Measurements from ENCODE around the gene NPIPB8. TPM values are rescaled to one million over a fixed set of nuclear protein-coding genes. Genes with fewer than 3 reads are reported as not detected.
"Not testable (repeated sequence)": the region's sequence is repeated elsewhere in the genome, so short reads cannot be mapped to it uniquely, and the experiment has no call there.

Gene NPIPB8
- total and polyA plus RNA-seq, 9 of the 15 experiments (the other 6 are each of a cell fraction or from before 2014, with no cell fraction given), result 0.16 TPM; not detected in 8

DNA sequence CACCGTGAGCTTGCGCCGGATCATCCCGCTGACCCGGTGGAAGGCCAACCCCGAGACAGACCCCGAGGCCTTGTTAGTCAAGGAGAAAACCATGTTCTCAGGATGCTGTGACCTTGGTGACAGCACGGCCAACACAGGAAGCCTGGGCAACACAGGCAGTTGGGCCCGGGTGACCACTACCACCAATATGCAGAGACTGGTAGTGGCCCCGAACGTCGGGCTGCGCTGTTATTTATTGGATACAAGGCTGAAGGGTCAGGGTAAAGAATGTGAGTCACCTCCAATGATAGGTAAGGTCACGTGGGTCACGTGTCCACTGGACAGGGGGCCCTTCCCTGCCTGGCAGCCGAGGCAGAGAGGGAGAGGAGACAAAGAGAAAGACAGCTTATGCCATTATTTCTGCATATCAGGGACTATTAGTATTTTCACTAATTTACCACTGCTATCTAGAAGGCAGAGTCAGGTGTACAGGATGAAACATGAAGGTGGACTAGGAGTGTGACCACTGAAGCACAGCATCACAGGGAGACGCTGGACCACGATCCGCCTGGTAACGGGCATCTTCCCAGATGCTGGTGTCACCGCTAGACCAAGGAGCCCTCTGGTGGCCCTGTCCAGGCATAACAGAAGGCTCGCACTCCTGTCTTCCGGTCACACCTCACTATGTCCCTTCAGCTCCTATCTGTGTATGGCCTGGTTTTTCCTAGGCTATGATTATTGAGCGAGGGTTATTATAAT is 22.2 kb upstream of the NPIPB8 start (continued):
- TF ChIP-seq RCOR1 (IDR thresholded peaks at IDR 0.05; ENCODE audit: borderline replicate concordance in 1 of 2, low read depth in 2 of 2, low read length in 2 of 2) (0 out of 4 replicates have a peak, but pooled peaks of 1 of the 2 experiments have one; percentile 48), ETV5 (CRISPR knock-in tag; IDR thresholded peaks at IDR 0.05; ENCODE audit: low read depth) (peak; percentile 65), ATF7 (IDR thresholded peaks at IDR 0.05) (peak; percentile 25; the same call in 1 of the 2 replicates), RFX1 (IDR thresholded peaks at IDR 0.05) (0 out of 2 replicates have a peak, but pooled peaks have one; percentile 20), GABPA (tag; conservative IDR thresholded peaks at IDR 0.05; ENCODE audit: low read depth) (peak; percentile 24; the same call in 1 of the 2 replicates), STAG1 (CRISPR knock-in tag; IDR thresholded peaks at IDR 0.05; ENCODE audit: borderline replicate concordance) (peak; percentile 49; the same call in 1 of the 2 replicates), ETV1 (tag; conservative IDR thresholded peaks at IDR 0.05; ENCODE audit: low read depth) (peak; percentile 79)
- TF ChIP-seq, protein P1, sequence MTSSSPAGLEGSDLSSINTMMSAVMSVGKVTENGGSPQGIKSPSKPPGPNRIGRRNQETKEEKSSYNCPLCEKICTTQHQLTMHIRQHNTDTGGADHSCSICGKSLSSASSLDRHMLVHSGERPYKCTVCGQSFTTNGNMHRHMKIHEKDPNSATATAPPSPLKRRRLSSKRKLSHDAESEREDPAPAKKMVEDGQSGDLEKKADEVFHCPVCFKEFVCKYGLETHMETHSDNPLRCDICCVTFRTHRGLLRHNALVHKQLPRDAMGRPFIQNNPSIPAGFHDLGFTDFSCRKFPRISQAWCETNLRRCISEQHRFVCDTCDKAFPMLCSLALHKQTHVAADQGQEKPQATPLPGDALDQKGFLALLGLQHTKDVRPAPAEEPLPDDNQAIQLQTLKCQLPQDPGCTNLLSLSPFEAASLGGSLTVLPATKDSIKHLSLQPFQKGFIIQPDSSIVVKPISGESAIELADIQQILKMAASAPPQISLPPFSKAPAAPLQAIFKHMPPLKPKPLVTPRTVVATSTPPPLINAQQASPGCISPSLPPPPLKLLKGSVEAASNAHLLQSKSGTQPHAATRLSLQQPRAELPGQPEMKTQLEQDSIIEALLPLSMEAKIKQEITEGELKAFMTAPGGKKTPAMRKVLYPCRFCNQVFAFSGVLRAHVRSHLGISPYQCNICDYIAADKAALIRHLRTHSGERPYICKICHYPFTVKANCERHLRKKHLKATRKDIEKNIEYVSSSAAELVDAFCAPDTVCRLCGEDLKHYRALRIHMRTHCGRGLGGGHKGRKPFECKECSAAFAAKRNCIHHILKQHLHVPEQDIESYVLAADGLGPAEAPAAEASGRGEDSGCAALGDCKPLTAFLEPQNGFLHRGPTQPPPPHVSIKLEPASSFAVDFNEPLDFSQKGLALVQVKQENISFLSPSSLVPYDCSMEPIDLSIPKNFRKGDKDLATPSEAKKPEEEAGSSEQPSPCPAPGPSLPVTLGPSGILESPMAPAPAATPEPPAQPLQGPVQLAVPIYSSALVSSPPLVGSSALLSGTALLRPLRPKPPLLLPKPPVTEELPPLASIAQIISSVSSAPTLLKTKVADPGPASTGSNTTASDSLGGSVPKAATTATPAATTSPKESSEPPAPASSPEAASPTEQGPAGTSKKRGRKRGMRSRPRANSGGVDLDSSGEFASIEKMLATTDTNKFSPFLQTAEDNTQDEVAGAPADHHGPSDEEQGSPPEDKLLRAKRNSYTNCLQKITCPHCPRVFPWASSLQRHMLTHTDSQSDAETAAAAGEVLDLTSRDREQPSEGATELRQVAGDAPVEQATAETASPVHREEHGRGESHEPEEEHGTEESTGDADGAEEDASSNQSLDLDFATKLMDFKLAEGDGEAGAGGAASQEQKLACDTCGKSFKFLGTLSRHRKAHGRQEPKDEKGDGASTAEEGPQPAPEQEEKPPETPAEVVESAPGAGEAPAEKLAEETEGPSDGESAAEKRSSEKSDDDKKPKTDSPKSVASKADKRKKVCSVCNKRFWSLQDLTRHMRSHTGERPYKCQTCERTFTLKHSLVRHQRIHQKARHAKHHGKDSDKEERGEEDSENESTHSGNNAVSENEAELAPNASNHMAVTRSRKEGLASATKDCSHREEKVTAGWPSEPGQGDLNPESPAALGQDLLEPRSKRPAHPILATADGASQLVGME (CRISPR knock-in tag; IDR thresholded peaks at IDR 0.05), result peak; percentile 84; the same call in 1 of the 2 replicates
- TF ChIP-seq, protein P2, sequence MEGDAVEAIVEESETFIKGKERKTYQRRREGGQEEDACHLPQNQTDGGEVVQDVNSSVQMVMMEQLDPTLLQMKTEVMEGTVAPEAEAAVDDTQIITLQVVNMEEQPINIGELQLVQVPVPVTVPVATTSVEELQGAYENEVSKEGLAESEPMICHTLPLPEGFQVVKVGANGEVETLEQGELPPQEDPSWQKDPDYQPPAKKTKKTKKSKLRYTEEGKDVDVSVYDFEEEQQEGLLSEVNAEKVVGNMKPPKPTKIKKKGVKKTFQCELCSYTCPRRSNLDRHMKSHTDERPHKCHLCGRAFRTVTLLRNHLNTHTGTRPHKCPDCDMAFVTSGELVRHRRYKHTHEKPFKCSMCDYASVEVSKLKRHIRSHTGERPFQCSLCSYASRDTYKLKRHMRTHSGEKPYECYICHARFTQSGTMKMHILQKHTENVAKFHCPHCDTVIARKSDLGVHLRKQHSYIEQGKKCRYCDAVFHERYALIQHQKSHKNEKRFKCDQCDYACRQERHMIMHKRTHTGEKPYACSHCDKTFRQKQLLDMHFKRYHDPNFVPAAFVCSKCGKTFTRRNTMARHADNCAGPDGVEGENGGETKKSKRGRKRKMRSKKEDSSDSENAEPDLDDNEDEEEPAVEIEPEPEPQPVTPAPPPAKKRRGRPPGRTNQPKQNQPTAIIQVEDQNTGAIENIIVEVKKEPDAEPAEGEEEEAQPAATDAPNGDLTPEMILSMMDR (IDR thresholded peaks at IDR 0.05 in 2 of 3, conservative IDR thresholded peaks at IDR 0.05 in 1 of 3; ENCODE audit: insufficient read depth in 2 of 3, low read depth in 1 of 3, low read length in 3 of 3), result peak; percentile 60 to 70 (median 64)

DNA sequence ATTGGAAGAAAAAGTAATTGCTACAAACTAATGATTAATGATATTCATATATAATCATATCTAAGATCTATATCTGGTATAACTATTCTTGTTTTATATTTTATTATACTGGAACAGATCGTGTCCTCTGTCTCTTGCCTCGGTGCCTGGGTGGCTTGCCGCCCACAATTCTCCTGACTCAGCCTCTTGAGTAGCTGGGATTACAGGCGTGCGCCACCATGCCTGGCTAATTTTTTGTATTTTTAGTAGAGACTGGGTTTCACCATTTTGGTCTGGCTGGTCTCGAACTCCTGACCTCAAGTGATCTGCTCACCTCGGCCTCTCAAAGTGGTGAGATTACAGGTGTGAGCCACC is 21.7 kb upstream of the NPIPB8 start:
- H3K9me1 ChIP-seq (ENCODE audit: control insufficient read depth, insufficient read depth, low read length); H3K27me3 ChIP-seq (ENCODE audit: control insufficient read depth in 2 of 2, insufficient read depth in 2 of 2, low read length in 2 of 2); H4K20me1 ChIP-seq (replicated peaks; ENCODE audit: control insufficient read depth, insufficient read depth, low read length); intact Hi-C loops (cut with micrococcal nuclease); H3K9me3 ChIP-seq (replicated peaks; ENCODE audit: control insufficient read depth, insufficient read depth, low read depth, low read length); H3K4me1 ChIP-seq (replicated peaks in 1 of 2; ENCODE audit: control insufficient read depth in 2 of 2, insufficient read depth in 2 of 2, low read length in 2 of 2); H3K27ac ChIP-seq (ENCODE audit: extremely low read depth, low read depth, low read length); H3K9ac ChIP-seq (ENCODE audit: insufficient read depth in 1 of 2, low read depth in 2 of 2, low read length in 2 of 2); H3K36me3 ChIP-seq (ENCODE audit: control insufficient read depth, insufficient read depth, low read length); DNase-seq (ENCODE audit: extremely low read depth in 1 of 4, low spot score in 3 of 4); FAIRE-seq; H3K79me2 ChIP-seq (ENCODE audit: control insufficient read depth, insufficient read depth, low read length); BruUV-seq (replicated peaks); ATAC-seq; POLR2A ChIA-PET; H3K4me3 ChIP-seq; H2AFZ ChIP-seq (ENCODE audit: low read depth, low read length); H3K4me2 ChIP-seq (ENCODE audit: insufficient read depth, low read length): not testable (repeated sequence)
- CTCF ChIA-PET (ENCODE audit: low intra/inter-chr PET ratio), result interaction anchor here (1.4 kb wide), 1 partner anchor 293 kb away, joined by 4 read pairs; no protein-coding TSS in a partner anchor
- WGBS (ENCODE audit: insufficient coverage, low coverage, missing lambda C conversion rate), result 39% methylated on average over 7 of the region's 7 CpGs
- in situ Hi-C loops (cut with MboI), result loop anchor here (25.0 kb wide), 4 partner anchors 96 to 1596 kb away; partner anchors contain the start of genes EIF3C and EIF3CL

All from K562 (cell line).